ENCODE results near the gene ERBB4.

DNA sequence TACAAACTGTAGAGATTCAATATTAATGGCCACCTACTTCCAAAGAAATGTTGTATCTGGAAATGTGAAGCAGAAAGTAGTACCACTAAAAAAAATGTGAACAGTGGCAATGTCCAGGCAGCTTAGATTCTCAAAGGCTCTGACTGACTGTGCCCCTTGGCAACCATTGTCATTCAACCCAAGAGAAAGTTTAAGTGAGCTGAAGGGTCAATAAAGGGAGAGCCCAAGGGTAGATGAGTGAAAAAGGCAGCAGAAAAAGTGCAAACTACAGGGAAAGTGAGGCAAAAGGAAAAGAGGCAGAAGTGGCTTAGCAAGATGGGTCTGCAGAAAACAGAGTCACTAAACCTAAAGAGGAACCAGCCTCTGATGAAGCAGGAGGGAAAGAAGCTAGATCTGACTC, 1179.3 kb downstream of the ERBB4 start:
- TF ChIP-seq, protein P1, sequence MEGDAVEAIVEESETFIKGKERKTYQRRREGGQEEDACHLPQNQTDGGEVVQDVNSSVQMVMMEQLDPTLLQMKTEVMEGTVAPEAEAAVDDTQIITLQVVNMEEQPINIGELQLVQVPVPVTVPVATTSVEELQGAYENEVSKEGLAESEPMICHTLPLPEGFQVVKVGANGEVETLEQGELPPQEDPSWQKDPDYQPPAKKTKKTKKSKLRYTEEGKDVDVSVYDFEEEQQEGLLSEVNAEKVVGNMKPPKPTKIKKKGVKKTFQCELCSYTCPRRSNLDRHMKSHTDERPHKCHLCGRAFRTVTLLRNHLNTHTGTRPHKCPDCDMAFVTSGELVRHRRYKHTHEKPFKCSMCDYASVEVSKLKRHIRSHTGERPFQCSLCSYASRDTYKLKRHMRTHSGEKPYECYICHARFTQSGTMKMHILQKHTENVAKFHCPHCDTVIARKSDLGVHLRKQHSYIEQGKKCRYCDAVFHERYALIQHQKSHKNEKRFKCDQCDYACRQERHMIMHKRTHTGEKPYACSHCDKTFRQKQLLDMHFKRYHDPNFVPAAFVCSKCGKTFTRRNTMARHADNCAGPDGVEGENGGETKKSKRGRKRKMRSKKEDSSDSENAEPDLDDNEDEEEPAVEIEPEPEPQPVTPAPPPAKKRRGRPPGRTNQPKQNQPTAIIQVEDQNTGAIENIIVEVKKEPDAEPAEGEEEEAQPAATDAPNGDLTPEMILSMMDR (IDR thresholded peaks at IDR 0.05), result no peak
- TF ChIP-seq POLR2A (IDR thresholded peaks at IDR 0.05), result no peak

Measured in lower leg skin (tissue), 3 donors.